Measurements from ENCODE around the gene PLCL2. TPM values are rescaled to one million over a fixed set of nuclear protein-coding genes. Genes with fewer than 3 reads are reported as not detected.

The PLCL2 gene
- total RNA-seq, 1 experiment from 2014 or later = 3.0 TPM

DNA sequence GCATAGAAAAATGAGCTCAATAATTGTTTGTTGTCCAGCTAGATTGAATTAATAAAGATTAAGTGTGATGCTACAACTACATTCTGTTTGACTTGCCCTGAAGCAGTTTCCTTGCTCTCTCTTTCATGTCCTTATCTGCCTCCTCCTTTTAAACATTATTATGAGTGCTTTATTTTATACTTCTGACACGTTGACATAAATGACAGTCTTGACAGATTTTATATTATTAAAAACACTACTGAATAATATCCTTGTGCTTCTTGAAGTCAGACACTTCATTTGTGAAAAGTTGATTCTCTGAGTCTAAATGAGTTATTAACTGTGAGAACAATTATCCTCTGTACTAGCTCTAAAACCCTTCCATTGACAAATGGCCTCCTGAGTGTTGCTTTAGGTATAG lies 58.2 kb downstream of the PLCL2 start:
- H3K4me1 ChIP-seq (ENCODE audit: control insufficient read depth, insufficient read depth, low read length) = no peaks in the 10 kb centered on the region
- TF ChIP-seq, protein P1, sequence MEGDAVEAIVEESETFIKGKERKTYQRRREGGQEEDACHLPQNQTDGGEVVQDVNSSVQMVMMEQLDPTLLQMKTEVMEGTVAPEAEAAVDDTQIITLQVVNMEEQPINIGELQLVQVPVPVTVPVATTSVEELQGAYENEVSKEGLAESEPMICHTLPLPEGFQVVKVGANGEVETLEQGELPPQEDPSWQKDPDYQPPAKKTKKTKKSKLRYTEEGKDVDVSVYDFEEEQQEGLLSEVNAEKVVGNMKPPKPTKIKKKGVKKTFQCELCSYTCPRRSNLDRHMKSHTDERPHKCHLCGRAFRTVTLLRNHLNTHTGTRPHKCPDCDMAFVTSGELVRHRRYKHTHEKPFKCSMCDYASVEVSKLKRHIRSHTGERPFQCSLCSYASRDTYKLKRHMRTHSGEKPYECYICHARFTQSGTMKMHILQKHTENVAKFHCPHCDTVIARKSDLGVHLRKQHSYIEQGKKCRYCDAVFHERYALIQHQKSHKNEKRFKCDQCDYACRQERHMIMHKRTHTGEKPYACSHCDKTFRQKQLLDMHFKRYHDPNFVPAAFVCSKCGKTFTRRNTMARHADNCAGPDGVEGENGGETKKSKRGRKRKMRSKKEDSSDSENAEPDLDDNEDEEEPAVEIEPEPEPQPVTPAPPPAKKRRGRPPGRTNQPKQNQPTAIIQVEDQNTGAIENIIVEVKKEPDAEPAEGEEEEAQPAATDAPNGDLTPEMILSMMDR (IDR thresholded peaks at IDR 0.05) = no peak
- TF ChIP-seq SIN3A (IDR thresholded peaks at IDR 0.05; ENCODE audit: borderline replicate concordance, insufficient read depth, low read depth, low read length) = no peak
- TF ChIP-seq TCF7L2 (IDR thresholded peaks at IDR 0.05; ENCODE audit: low read depth, low read length) = no peak
- TF ChIP-seq, protein P2, sequence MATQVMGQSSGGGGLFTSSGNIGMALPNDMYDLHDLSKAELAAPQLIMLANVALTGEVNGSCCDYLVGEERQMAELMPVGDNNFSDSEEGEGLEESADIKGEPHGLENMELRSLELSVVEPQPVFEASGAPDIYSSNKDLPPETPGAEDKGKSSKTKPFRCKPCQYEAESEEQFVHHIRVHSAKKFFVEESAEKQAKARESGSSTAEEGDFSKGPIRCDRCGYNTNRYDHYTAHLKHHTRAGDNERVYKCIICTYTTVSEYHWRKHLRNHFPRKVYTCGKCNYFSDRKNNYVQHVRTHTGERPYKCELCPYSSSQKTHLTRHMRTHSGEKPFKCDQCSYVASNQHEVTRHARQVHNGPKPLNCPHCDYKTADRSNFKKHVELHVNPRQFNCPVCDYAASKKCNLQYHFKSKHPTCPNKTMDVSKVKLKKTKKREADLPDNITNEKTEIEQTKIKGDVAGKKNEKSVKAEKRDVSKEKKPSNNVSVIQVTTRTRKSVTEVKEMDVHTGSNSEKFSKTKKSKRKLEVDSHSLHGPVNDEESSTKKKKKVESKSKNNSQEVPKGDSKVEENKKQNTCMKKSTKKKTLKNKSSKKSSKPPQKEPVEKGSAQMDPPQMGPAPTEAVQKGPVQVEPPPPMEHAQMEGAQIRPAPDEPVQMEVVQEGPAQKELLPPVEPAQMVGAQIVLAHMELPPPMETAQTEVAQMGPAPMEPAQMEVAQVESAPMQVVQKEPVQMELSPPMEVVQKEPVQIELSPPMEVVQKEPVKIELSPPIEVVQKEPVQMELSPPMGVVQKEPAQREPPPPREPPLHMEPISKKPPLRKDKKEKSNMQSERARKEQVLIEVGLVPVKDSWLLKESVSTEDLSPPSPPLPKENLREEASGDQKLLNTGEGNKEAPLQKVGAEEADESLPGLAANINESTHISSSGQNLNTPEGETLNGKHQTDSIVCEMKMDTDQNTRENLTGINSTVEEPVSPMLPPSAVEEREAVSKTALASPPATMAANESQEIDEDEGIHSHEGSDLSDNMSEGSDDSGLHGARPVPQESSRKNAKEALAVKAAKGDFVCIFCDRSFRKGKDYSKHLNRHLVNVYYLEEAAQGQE (IDR thresholded peaks at IDR 0.05; ENCODE audit: insufficient read depth in 1 of 2, low read depth in 2 of 2, low read length in 1 of 2) = no peak
- TF ChIP-seq POLR2AphosphoS5 (IDR thresholded peaks at IDR 0.05; ENCODE audit: low read depth, low read length) = no peak
- POLR2A ChIA-PET = no interaction called here
- H3K27ac ChIP-seq (ENCODE audit: low read length) = no peak overlapping the region
- CTCF ChIA-PET = no interaction called here
- intact Hi-C loops (cut with micrococcal nuclease; ENCODE audit: unreplicated experiment) (no loop called here), in situ Hi-C loops (cut with HindIII; ENCODE audit: low pct_unique_long_range_greater_than_20kb, low sequenced_read_pairs) (no loop called here)
- H3K4me3 ChIP-seq (ENCODE audit: low read depth in 2 of 2, low read length in 2 of 2) = no peak overlapping the region
- no peaks in the 10 kb centered on the region for H3K36me3 ChIP-seq (ENCODE audit: control insufficient read depth, insufficient read depth, low read length)
- DNase-seq (ENCODE audit: low read depth, low spot score) (no peak), ATAC-seq (no peak)
- no peaks in the 10 kb centered on the region for H3K9me3 ChIP-seq (ENCODE audit: control insufficient read depth, insufficient read depth, low read depth, low read length)
- H3K27me3 ChIP-seq (ENCODE audit: control insufficient read depth, insufficient read depth, low read length) = no peaks in the 10 kb centered on the region
- no TSS peak for BruUV-seq (replicated peaks)

DNA sequence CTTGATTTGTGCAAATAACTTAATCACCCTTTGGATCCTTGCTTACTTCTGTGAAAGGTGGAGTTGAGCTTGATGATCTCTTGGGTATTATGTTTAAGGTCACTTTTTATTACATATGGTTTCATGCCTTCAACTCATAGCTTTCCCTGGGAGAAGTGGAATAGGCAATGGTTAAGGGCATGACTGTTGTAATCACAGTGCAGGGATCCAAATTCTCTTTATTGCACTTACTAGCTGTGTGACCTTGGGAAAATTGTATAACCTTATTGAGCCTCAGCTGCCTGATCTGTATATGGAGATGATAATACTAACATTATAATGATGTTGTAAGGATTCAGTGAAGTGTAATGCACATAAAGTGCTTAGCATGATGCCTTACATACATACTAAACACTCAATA lies 59.1 kb downstream of the PLCL2 start:
- Histone ChIP-seq H3K27ac (ENCODE audit: low read length) (no peak overlapping the region), H3K36me3 (ENCODE audit: control insufficient read depth, insufficient read depth, low read length) (no peaks in the 10 kb centered on the region), H3K4me1 (ENCODE audit: control insufficient read depth, insufficient read depth, low read length) (no peaks in the 10 kb centered on the region), H3K27me3 (ENCODE audit: control insufficient read depth, insufficient read depth, low read length) (no peaks in the 10 kb centered on the region), H3K4me3 (ENCODE audit: low read depth in 2 of 2, low read length in 2 of 2) (no peak overlapping the region), H3K9me3 (ENCODE audit: control insufficient read depth, insufficient read depth, low read depth, low read length) (no peaks in the 10 kb centered on the region)
- intact Hi-C loops (cut with micrococcal nuclease; ENCODE audit: unreplicated experiment) (no loop called here), in situ Hi-C loops (cut with HindIII; ENCODE audit: low pct_unique_long_range_greater_than_20kb, low sequenced_read_pairs) (no loop called here)
- ATAC-seq (no peak), DNase-seq (ENCODE audit: low read depth, low spot score) (no peak)
- BruUV-seq (replicated peaks) = no TSS peak
- TF ChIP-seq, protein P1 (IDR thresholded peaks at IDR 0.05) = no peak
- TF ChIP-seq, protein P2 (IDR thresholded peaks at IDR 0.05; ENCODE audit: insufficient read depth in 1 of 2, low read depth in 2 of 2, low read length in 1 of 2) = no peak
- ChIA-PET POLR2A (no interaction called here), CTCF (no interaction called here)

Measured in Panc1 (cell line).